SK-N-SH treated with all-trans-retinoic acid at 6 μM for 48 hours (cell line): ENCODE results near the gene HEPACAM2.

Experiments used
- ATAC-seq: fragments of 200-7000 bp; cut with Tn5 transposase; 3 replicates; pipeline ENCODE4 v1.9.1; 2020; ENCODE audit warnings: mild to moderate bottlenecking, moderate library complexity
- ARNTL ChIP-seq: fragments of 450-650 bp; formaldehyde crosslinking; IDR thresholded peaks from 2 replicates; pipeline ENCODE4 v1.5.0; 2020; ENCODE audit warnings: low read depth, mild to moderate bottlenecking, moderate library complexity, borderline replicate concordance
- BACH2 ChIP-seq: fragments of 250-450 bp; sonication (Bioruptor Pico); IDR thresholded peaks from 2 replicates; pipeline ENCODE4 v1.9.0; 2021; ENCODE audit warnings: mild to moderate bottlenecking, borderline replicate concordance
- CREB5 ChIP-seq: fragments of 250-450 bp; sonication (Bioruptor Pico); IDR thresholded peaks from 2 replicates; pipeline ENCODE4 v1.5.1; 2020; ENCODE audit warnings: low read depth, mild to moderate bottlenecking, moderate library complexity
- CSRNP3 ChIP-seq: fragments of 250-450 bp; sonication (Bioruptor Pico); IDR thresholded peaks from 2 replicates; pipeline ENCODE4 v1.5.1; 2021; ENCODE audit warnings: mild to moderate bottlenecking, moderate library complexity
- ESRRG ChIP-seq: fragments of 250-450 bp; sonication (Bioruptor Pico); IDR thresholded peaks from 2 replicates; pipeline ENCODE4 v1.6.1; 2021; ENCODE audit warnings: mild to moderate bottlenecking
- GLIS3 ChIP-seq: fragments of 250-450 bp; sonication (Bioruptor Pico); IDR thresholded peaks from 2 replicates; pipeline ENCODE4 v1.5.0; 2020; ENCODE audit warnings: mild to moderate bottlenecking, moderate library complexity
- ISL1 ChIP-seq: fragments of 250-450 bp; sonication (Bioruptor Pico); IDR thresholded peaks from 2 replicates; pipeline ENCODE4 v2.1.2; 2022; ENCODE audit warnings: mild to moderate bottlenecking, moderate library complexity
- OSR1 ChIP-seq: fragments of 250-450 bp; sonication (Bioruptor Pico); IDR thresholded peaks from 2 replicates; pipeline ENCODE4 v1.8.0; 2022; ENCODE audit warnings: moderate library complexity, mild to moderate bottlenecking, inconsistent platforms
- POU6F1 ChIP-seq: fragments of 250-450 bp; sonication (Bioruptor Pico); IDR thresholded peaks from 2 replicates; pipeline ENCODE4 v1.8.0; 2021; ENCODE audit warnings: low read depth, mild to moderate bottlenecking, moderate library complexity, borderline replicate concordance
- PPARA ChIP-seq: fragments of 250-450 bp; sonication (Bioruptor Pico); IDR thresholded peaks from 2 replicates; pipeline ENCODE4 v1.5.0; 2020; ENCODE audit warnings: mild to moderate bottlenecking, borderline replicate concordance
- SNAI2 ChIP-seq: fragments of 250-450 bp; sonication (Bioruptor Pico); IDR thresholded peaks from 2 replicates; pipeline ENCODE4 v1.5.0; 2020; ENCODE audit warnings: mild to moderate bottlenecking, moderate library complexity
- TCF4 ChIP-seq: fragments of 250-450 bp; sonication (Bioruptor Pico); IDR thresholded peaks from 2 replicates; pipeline ENCODE4 v1.8.0; 2021; ENCODE audit warnings: mild to moderate bottlenecking, moderate library complexity, borderline replicate concordance
- TSHZ2 ChIP-seq: fragments of 250-450 bp; sonication (Bioruptor Pico); IDR thresholded peaks from 2 replicates; pipeline ENCODE4 v1.5.0; 2020; ENCODE audit warnings: mild to moderate bottlenecking, moderate library complexity
- ZC3H10 ChIP-seq: fragments of 250-450 bp; sonication (Bioruptor Pico); IDR thresholded peaks from 2 replicates; pipeline ENCODE4 v1.5.1; 2021; ENCODE audit warnings: mild to moderate bottlenecking, moderate library complexity
- ZFP3 ChIP-seq: fragments of 250-450 bp; sonication (Bioruptor Pico); IDR thresholded peaks from 2 replicates; pipeline ENCODE4 v1.5.0; 2020; ENCODE audit warnings: mild to moderate bottlenecking, moderate library complexity
- ZFP30 ChIP-seq: fragments of 450-650 bp; formaldehyde crosslinking; IDR thresholded peaks from 2 replicates; pipeline ENCODE4 v1.5.0; 2022; ENCODE audit warnings: mild to moderate bottlenecking, moderate library complexity
- ZNF565 ChIP-seq: fragments of 450-650 bp; formaldehyde crosslinking; conservative IDR thresholded peaks from 2 replicates; pipeline ENCODE4 v1.5.0; 2020; ENCODE audit warnings: low read depth, mild to moderate bottlenecking, moderate library complexity
- ZNF70 ChIP-seq: fragments of 450-650 bp; formaldehyde crosslinking; IDR thresholded peaks from 2 replicates; pipeline ENCODE4 v1.5.0; 2020; ENCODE audit warnings: mild to moderate bottlenecking, moderate library complexity
- ZNF8 ChIP-seq: fragments of 450-650 bp; formaldehyde crosslinking; IDR thresholded peaks from 2 replicates; pipeline ENCODE4 v1.5.0; 2020; ENCODE audit warnings: mild to moderate bottlenecking, moderate library complexity

Gene HEPACAM2

GRCh38 chr7:93212881-93213280 lies 13.4 kb downstream of the HEPACAM2 start:
- ATAC-seq, result no peak
- TF ChIP-seq PPARA (CRISPR knock-in tag), result no peak
- no peak for TF ChIP-seq GLIS3
- no peak for TF ChIP-seq CSRNP3 (CRISPR knock-in tag)
- no peak for TF ChIP-seq ARNTL (CRISPR knock-in tag)
- no peak for TF ChIP-seq ISL1 (CRISPR knock-in tag)
- TF ChIP-seq POU6F1 (CRISPR knock-in tag), result no peak
- TF ChIP-seq ZNF565, result no peak
- TF ChIP-seq CREB5 (CRISPR knock-in tag), result no peak
- no peak for TF ChIP-seq ZC3H10 (CRISPR knock-in tag)
- TF ChIP-seq ZNF8 (CRISPR knock-in tag), result no peak
- no peak for TF ChIP-seq ZFP3
- no peak for TF ChIP-seq OSR1 (CRISPR knock-in tag)
- no peak for TF ChIP-seq ZNF70
- TF ChIP-seq BACH2, result no peak
- no peak for TF ChIP-seq TCF4 (CRISPR knock-in tag)
- no peak for TF ChIP-seq TSHZ2
- TF ChIP-seq, all 23 proteins: peak for 0

- no peak for ATAC-seq
- no peak for TF ChIP-seq TSHZ2
- TF ChIP-seq ARNTL (CRISPR knock-in tag), result no peak
- TF ChIP-seq TCF4 (CRISPR knock-in tag), result no peak
- TF ChIP-seq GLIS3, result no peak
- TF ChIP-seq ZNF565, result no peak
- no peak for TF ChIP-seq ZNF8 (CRISPR knock-in tag)
- TF ChIP-seq OSR1 (CRISPR knock-in tag), result no peak
- TF ChIP-seq CREB5 (CRISPR knock-in tag), result no peak
- TF ChIP-seq ESRRG (CRISPR knock-in tag), result no peak
- TF ChIP-seq ZFP30 (CRISPR knock-in tag), result no peak
- no peak for TF ChIP-seq ISL1 (CRISPR knock-in tag)
- TF ChIP-seq SNAI2 (CRISPR knock-in tag), result no peak
- no peak for TF ChIP-seq ZFP3
- no peak for TF ChIP-seq BACH2
- TF ChIP-seq, all 23 proteins: peak for 0
These were observed 14.9 kb downstream of the HEPACAM2 start for GRCh38 chr7:93211228-93211818.
